T-helper 17 cell (primary cell): ENCODE results near the gene NKX1-1. TPM values are rescaled to one million over a fixed set of nuclear protein-coding genes. Genes with fewer than 3 reads are reported as not detected.

Experiments used
- ATAC-seq: fragments of 150-1000 bp; cut with Tn5 transposase; 2 replicates; pipeline ENCODE4 v1.10.0; 2021; ENCODE audit warnings: mild to moderate bottlenecking, moderate library complexity
- DNase-seq, 3 donors: peaks; one replicate each; pipeline versions ENCODE4 v3.0.0 to v3.0.0-alpha.2; 2020 to 2021
- H3K9me3 ChIP-seq: one replicate; pipeline ENCODE4 v1.7.0; 2013; ENCODE audit warnings: low read length, mild to moderate bottlenecking; ENCODE audit not compliant: control insufficient read depth, poor library complexity, severe bottlenecking
- H3K27ac Mint-ChIP-seq: one replicate; pipeline ENCODE4 v1.8.0; 2022; ENCODE audit warnings: mild to moderate bottlenecking, moderate library complexity, mixed read lengths
- H3K27me3 Mint-ChIP-seq: one replicate; pipeline ENCODE4 v1.8.0; 2022; ENCODE audit warnings: mixed read lengths
- H3K36me3 Mint-ChIP-seq: one replicate; pipeline ENCODE4 v1.8.0; 2022; ENCODE audit warnings: low read depth, mixed read lengths
- H3K4me1 Mint-ChIP-seq: one replicate; pipeline ENCODE4 v1.8.0; 2022; ENCODE audit warnings: mild to moderate bottlenecking, mixed read lengths
- H3K4me3 Mint-ChIP-seq: one replicate; pipeline ENCODE4 v1.8.0; 2022; ENCODE audit warnings: mild to moderate bottlenecking, moderate library complexity, mixed read lengths
- total RNA-seq, 4 donors: library from RNA in 2 of 4; stranded (reverse) in 2 of 4; gene quantifications; one replicate each; pipeline ENCODE4 v1.2.3 and lab custom pipeline; 2022 to 2026

Gene NKX1-1
- total RNA-seq, 2 donors from 2014 or later = not detected

DNA sequence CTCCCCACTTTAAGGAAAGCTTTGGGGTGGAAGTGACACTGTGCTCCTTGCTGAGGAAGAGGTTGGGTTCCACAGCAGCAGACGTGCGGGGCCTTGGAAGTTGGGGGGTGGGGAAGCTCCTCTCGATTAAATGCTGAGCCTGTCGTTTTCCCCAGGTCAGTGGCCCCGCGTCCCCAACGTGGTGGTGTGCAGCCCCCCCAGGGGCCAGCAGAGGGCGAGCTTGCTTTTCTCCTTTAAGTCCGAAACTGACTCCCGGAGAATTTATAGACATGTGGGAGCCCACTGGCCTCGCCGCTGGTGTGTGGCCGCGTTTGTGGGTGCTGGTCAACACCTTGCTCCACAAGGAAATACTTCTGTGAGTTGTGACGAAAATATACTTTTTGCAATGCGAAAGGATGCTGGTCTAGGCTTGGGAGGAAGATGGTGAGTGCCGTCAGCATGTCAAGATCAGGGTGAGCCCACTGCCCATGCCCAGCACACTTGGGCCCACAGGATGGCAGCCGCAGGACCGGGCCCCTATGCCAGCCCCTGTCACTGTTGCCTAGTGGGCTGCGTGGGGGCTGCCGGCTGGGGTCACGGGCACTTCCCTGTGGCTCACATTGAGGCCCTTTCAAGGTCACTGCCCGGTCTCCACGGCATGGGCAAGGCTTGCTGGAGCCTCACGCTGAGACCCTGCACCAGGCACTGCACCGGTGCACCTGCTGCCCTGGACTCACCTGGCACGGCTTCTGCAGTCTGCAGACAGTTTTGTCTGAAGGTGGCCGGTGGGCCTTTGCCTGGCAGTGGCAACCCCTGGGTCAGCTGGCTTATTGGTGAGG is 49.9 kb downstream of the NKX1-1 start:
- no peak overlapping the region for H3K27ac Mint-ChIP-seq
- DNase-seq (peak in 1 of 3 donors; percentile 33), ATAC-seq (no peak)
- peaks cover 6% of the 10 kb centered on the region for H3K4me1 Mint-ChIP-seq
- no peaks in the 10 kb centered on the region for H3K27me3 Mint-ChIP-seq
- H3K9me3 ChIP-seq = no peaks in the 10 kb centered on the region
- no peaks in the 10 kb centered on the region for H3K36me3 Mint-ChIP-seq
- no peak overlapping the region for H3K4me3 Mint-ChIP-seq

DNA sequence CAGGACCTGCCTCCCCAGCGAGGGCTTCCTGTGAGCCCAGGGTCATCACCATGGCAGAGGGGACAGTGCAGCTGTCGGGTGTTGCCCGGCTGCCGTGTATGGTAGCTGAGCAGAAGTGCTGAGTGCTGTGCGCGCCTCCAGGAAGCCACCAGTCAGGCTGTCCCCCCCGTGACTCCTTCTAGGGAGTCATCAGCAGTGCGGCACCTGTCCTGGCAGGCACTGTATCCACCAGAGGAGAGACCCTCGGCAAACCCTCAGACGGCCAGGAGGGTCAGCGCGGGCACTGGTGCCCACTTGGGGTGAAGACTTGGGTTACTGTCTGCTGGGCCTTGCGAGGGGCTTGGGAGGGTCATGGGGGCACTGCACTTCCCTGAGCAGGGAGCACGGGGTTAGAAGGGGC is 50.9 kb downstream of the NKX1-1 start:
- DNase-seq (no peak), ATAC-seq (no peak)
- H3K27ac Mint-ChIP-seq = no peak overlapping the region
- H3K9me3 ChIP-seq = no peaks in the 10 kb centered on the region
- no peak overlapping the region for H3K4me3 Mint-ChIP-seq
- H3K27me3 Mint-ChIP-seq = no peaks in the 10 kb centered on the region
- no peaks in the 10 kb centered on the region for H3K36me3 Mint-ChIP-seq
- H3K4me1 Mint-ChIP-seq = peaks cover 7% of the 10 kb centered on the region

GRCh38 chr4:1354983-1355275 is 51.3 kb downstream of the NKX1-1 start:
- DNase-seq (no peak), ATAC-seq (no peak)
- no peaks in the 10 kb centered on the region for H3K9me3 ChIP-seq
- no peaks in the 10 kb centered on the region for H3K36me3 Mint-ChIP-seq
- no peak overlapping the region for H3K27ac Mint-ChIP-seq
- H3K4me1 Mint-ChIP-seq = peaks cover 9% of the 10 kb centered on the region
- H3K27me3 Mint-ChIP-seq = no peaks in the 10 kb centered on the region
- no peak overlapping the region for H3K4me3 Mint-ChIP-seq

DNA sequence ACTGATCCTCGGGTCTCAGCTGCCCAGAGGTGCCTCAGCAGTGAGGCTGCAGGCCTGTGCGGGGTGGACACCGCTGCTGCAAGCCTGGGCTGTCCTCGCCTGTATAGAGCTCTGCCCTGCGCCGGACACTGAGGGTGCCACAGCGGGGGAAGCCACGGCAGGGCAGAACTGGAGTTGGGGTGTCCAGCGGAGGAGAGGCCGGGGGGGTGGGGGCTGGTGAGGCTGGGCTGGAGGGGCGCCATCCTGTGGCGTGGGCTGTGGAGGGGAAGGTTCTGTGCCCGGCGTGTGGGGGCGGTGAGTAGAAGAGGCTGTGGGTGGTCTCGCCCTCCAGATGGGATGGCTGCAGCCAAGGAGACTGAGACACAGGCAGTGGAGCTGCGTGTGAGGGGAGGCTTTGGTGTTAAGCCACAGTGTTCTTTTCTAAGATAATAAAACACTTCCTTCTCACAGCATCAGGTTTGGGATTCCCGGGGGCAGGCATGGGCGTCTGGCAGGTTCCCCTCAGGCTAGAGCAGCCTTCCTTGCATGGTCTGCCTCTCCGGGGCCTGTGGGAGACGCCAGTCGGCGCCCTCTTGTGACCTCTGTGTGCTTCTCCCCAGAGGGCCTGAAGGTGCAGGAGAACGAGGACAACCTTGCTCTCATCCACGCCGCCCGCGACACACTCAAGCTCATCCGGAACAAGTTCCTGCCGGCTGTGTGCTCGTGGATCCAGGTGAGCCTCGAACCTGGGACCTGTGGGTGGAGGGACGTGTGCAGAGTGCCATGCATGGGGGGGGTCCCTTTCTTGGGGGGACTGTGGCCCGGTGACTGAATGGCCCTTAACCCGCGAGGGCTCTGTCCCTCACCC is 51.9 kb downstream of the NKX1-1 start:
- no peaks in the 10 kb centered on the region for H3K27me3 Mint-ChIP-seq
- DNase-seq = no peak
- ATAC-seq = no peak
- no peak overlapping the region for H3K4me3 Mint-ChIP-seq
- no peak overlapping the region for H3K27ac Mint-ChIP-seq
- no peaks in the 10 kb centered on the region for H3K36me3 Mint-ChIP-seq
- H3K9me3 ChIP-seq = no peaks in the 10 kb centered on the region
- peaks cover 11% of the 10 kb centered on the region for H3K4me1 Mint-ChIP-seq

- no peak for DNase-seq
- H3K9me3 ChIP-seq = no peaks in the 10 kb centered on the region
- Mint-ChIP-seq H3K27ac (no peak overlapping the region), H3K4me3 (no peak overlapping the region), H3K27me3 (no peaks in the 10 kb centered on the region), H3K4me1 (peaks cover 18% of the 10 kb centered on the region), H3K36me3 (no peaks in the 10 kb centered on the region)
- ATAC-seq = no peak
Measured at GRCh38 chr4:1353186-1354055, 52.8 kb downstream of the NKX1-1 start.

Other genes with a start within 250 kb of the NKX1-1 start
- gene SPON2, start 233.9 kb downstream of the NKX1-1 start, total RNA-seq = 1 to 10 TPM; 5.2 to 7.4 TPM
- gene CTBP1, start 157.3 kb downstream of the NKX1-1 start, total RNA-seq = 100 to 1,000 TPM; 164 to 184 TPM
- gene MAEA, start 116.6 kb downstream of the NKX1-1 start, total RNA-seq = 10 to 100 TPM; 46.9 to 75.8 TPM
- gene UVSSA, start 59.2 kb downstream of the NKX1-1 start, total RNA-seq = 10 to 100 TPM; 36.0 to 37.1 TPM